ENCODE results near the gene CD2.

Gene CD2

DNA sequence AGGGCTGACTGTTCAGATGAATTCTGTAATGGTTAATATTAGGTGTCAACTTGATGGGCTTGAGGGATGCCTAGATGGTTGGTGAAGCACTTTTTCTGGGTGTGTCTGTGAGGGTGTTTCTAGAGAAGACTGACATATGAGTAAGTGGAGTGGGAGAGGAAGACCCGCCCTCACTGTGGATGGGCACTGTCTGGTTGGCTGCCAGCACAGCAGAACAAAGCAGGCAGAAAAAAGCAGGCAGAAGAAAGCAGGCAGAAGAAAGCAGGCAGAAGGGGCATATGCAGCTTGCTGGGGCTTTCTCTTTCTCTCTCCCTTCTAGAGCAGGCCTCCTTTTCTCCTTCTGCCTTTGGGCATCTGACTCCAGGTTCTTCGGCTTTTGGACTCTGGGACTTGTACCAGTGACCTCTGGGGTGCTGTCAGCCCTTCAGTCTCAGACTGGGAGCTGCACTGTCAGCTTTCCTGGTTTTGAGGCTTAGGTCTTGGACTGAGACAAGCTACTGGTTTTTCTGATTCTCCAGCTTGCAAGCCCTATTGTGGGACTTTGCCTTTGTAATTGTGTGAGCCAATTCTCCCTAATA is 42.9 kb upstream of the CD2 start:
- H3K4me3 ChIP-seq (ENCODE audit: control insufficient read depth, low read depth, low read length) = no peak overlapping the region

GRCh38 chr1:116712510-116712909 is 41.7 kb upstream of the CD2 start:
- no peak for TF ChIP-seq CTCF (conservative IDR thresholded peaks at IDR 0.05; ENCODE audit: control insufficient read depth, insufficient read depth, low read depth, low read length)
- DNase-seq (ENCODE audit: low read depth) = no peak
- no peak overlapping the region for H3K4me3 ChIP-seq (ENCODE audit: control insufficient read depth, low read depth, low read length)

More for the DNA sequence above, 42.9 kb upstream of the CD2 start:
- no peak for DNase-seq (ENCODE audit: low read depth)
- no peak for TF ChIP-seq CTCF (conservative IDR thresholded peaks at IDR 0.05; ENCODE audit: control insufficient read depth, insufficient read depth, low read depth, low read length)

- no peak for DNase-seq (ENCODE audit: low read depth)
- H3K4me3 ChIP-seq (ENCODE audit: control insufficient read depth, low read depth, low read length) = no peak overlapping the region
- TF ChIP-seq CTCF (conservative IDR thresholded peaks at IDR 0.05; ENCODE audit: control insufficient read depth, insufficient read depth, low read depth, low read length) = no peak
Measured at GRCh38 chr1:116713474-116713873, 40.8 kb upstream of the CD2 start.

- H3K4me3 ChIP-seq (ENCODE audit: control insufficient read depth, low read depth, low read length) = no peak overlapping the region
- no peak for TF ChIP-seq CTCF (conservative IDR thresholded peaks at IDR 0.05; ENCODE audit: control insufficient read depth, insufficient read depth, low read depth, low read length)
- no peak for DNase-seq (ENCODE audit: low read depth)
Measured at GRCh38 chr1:116716391-116716790, 37.8 kb upstream of the CD2 start.

DNA sequence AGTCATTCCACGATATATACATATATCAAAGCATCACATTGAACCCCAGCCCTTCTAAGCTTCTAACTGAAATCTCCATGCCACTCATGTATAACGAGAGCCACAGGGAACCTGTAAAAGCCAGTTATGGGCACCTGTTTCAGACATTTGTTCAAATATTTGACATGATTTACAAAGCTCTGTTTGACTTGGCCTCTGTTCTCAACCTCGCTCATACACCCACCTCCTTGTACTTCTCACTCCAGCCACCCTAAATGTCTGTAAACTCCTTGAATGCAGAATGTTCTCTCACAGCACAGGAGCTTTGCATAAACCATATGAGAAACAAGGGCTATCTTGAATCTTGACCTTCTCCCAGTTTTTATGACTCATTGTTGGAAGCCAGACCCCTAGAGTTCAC is 36.9 kb upstream of the CD2 start:
- no peak for DNase-seq (ENCODE audit: low read depth)
- H3K4me3 ChIP-seq (ENCODE audit: control insufficient read depth, low read depth, low read length) = no peak overlapping the region
- TF ChIP-seq CTCF (conservative IDR thresholded peaks at IDR 0.05; ENCODE audit: control insufficient read depth, insufficient read depth, low read depth, low read length) = no peak

DNA sequence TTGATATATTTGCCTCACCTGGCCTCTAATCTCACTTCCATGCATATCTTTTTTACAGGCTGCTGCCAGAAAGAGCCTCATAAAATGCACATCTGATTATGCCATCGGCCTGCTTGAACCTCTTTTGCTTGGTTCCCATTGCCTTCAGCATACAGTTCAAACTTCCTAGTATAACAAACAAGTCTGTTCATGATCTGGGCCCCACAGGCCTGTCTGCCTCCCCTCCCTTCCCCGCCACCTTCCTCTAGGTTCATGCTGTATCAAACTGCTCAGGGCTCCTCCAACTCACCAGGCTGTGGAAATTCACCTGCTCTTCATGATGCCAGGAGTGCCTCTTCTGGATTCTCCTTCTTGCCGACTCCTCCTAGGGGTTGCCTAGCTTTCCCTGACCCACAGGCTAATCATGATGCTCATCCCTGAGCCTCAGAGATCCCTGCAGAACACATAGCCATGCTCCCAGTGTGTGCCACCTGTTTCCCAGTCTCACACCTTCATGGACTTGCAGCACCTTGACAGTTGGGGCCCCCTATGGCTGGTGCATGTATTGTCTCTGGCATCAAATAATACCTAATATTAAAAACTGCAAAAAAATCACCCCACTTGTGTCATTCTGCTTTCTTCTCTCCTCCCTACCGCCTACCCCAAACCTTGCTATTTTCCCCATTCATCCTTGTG is 33.7 kb upstream of the CD2 start:
- TF ChIP-seq CTCF (conservative IDR thresholded peaks at IDR 0.05; ENCODE audit: control insufficient read depth, insufficient read depth, low read depth, low read length) = no peak
- H3K4me3 ChIP-seq (ENCODE audit: control insufficient read depth, low read depth, low read length) = no peak overlapping the region
- no peak for DNase-seq (ENCODE audit: low read depth)
